GM18907 (cell line): Measurements from ENCODE around the gene C1orf159.

Experiments used
- ATAC-seq: cut with Tn5 transposase; IDR thresholded peaks from one replicate; pipeline ENCODE4 v1.9.1; 2021; ENCODE audit warnings: mild to moderate bottlenecking, moderate library complexity; ENCODE audit not compliant: unreplicated experiment

C1orf159 gene

GRCh38 chr1:1132956-1133750, 17.3 kb upstream of the C1orf159 start:
- no peak for ATAC-seq

- ATAC-seq: no peak
Measured at GRCh38 chr1:1132042-1132950, 16.4 kb upstream of the C1orf159 start.

- ATAC-seq: no peak
Measured at GRCh38 chr1:1130206-1131120, 14.6 kb upstream of the C1orf159 start.

GRCh38 chr1:1129381-1129821, 13.5 kb upstream of the C1orf159 start:
- no peak for ATAC-seq

GRCh38 chr1:1128454-1129139, 12.7 kb upstream of the C1orf159 start:
- no peak for ATAC-seq

GRCh38 chr1:1127551-1128451, 11.9 kb upstream of the C1orf159 start:
- no peak for ATAC-seq

GRCh38 chr1:1125945-1126344, 10.1 kb upstream of the C1orf159 start:
- no peak for ATAC-seq

- ATAC-seq: no peak
Measured at GRCh38 chr1:1124786-1125642, 9.1 kb upstream of the C1orf159 start.

GRCh38 chr1:1124508-1124785, 8.6 kb upstream of the C1orf159 start:
- no peak for ATAC-seq

- no peak for ATAC-seq
Measured at GRCh38 chr1:1123581-1124507, 8.0 kb upstream of the C1orf159 start.

- ATAC-seq: no peak
Measured at GRCh38 chr1:1122981-1123480, 7.1 kb upstream of the C1orf159 start.

GRCh38 chr1:1122078-1122811, 6.4 kb upstream of the C1orf159 start:
- ATAC-seq: peak; percentile 70

GRCh38 chr1:1121611-1122077, 5.8 kb upstream of the C1orf159 start:
- no peak for ATAC-seq

- ATAC-seq: no peak
Measured at GRCh38 chr1:1120866-1121591, 5.1 kb upstream of the C1orf159 start.

- no peak for ATAC-seq
Measured at GRCh38 chr1:1120096-1120495, 4.2 kb upstream of the C1orf159 start.
